CD8-positive, alpha-beta memory T cell (primary cell): Measurements from ENCODE around the gene ARHGAP26. TPM values are rescaled to one million over a fixed set of nuclear protein-coding genes. Genes with fewer than 3 reads are reported as not detected.

Experiments used
- CTCF ChIA-PET: fragments of 350-600 bp; sonication (Branson Sonifier 250); formaldehyde crosslinking; loops from one replicate; lab custom pipeline; 2021; ENCODE audit warnings: antibody characterized with exemption; lab: Charles Lee
- POLR2A ChIA-PET: fragments of 350-600 bp; sonication (Branson Sonifier 250); formaldehyde crosslinking; loops from one replicate; lab custom pipeline; 2021; ENCODE audit warnings: antibody characterized with exemption; lab: Charles Lee
- DNase-seq, 5 donors: peaks; one replicate each; pipeline versions ENCODE4 v3.0.0 to v3.0.0-alpha.2; 2020 to 2022; ENCODE audit warnings: mixed read lengths in 1 of 5
- H3K27ac ChIP-seq: one replicate; pipeline ENCODE4 v1.7.0; 2013; ENCODE audit warnings: low read depth, mild to moderate bottlenecking, low read length, moderate library complexity
- H3K27me3 ChIP-seq: 2 replicates; pipeline ENCODE4 v1.7.0; 2013; ENCODE audit warnings: low read length, mild to moderate bottlenecking; ENCODE audit not compliant: insufficient read depth, poor library complexity, severe bottlenecking
- H3K36me3 ChIP-seq: 2 replicates; pipeline ENCODE4 v1.7.0; 2013; ENCODE audit warnings: mild to moderate bottlenecking, low read length, moderate library complexity; ENCODE audit not compliant: insufficient read depth
- H3K4me1 ChIP-seq: 2 replicates; pipeline ENCODE4 v1.7.0; 2013; ENCODE audit warnings: mild to moderate bottlenecking, low read length, moderate library complexity; ENCODE audit not compliant: insufficient read depth
- H3K4me3 ChIP-seq: 2 replicates; pipeline ENCODE4 v1.7.0; 2013; ENCODE audit warnings: mild to moderate bottlenecking, low read length
- H3K9me3 ChIP-seq: 2 replicates; pipeline ENCODE4 v1.7.0; 2013; ENCODE audit warnings: mild to moderate bottlenecking, low read length
- H3K27ac Mint-ChIP-seq, 8 donors: one replicate each; pipeline ENCODE4 v1.8.0; 2020 to 2021; ENCODE audit warnings: mixed read lengths in 8 of 8, mild to moderate bottlenecking in 6 of 8, inconsistent platforms in 3 of 8, moderate library complexity in 3 of 8
- H3K27me3 Mint-ChIP-seq, 2 donors: one replicate each; pipeline ENCODE4 v1.8.0; 2020 to 2021; ENCODE audit warnings: mixed read lengths in 2 of 2, mild to moderate bottlenecking in 1 of 2, moderate library complexity in 1 of 2
- H3K36me3 Mint-ChIP-seq, 3 donors: one replicate each; pipeline ENCODE4 v1.8.0; 2020 to 2021; ENCODE audit warnings: mixed read lengths in 3 of 3, inconsistent platforms in 1 of 3, mild to moderate bottlenecking in 1 of 3
- H3K4me1 Mint-ChIP-seq, 3 donors: one replicate each; pipeline ENCODE4 v1.8.0; 2020 to 2021; ENCODE audit warnings: mixed read lengths in 3 of 3, inconsistent platforms in 1 of 3, mild to moderate bottlenecking in 1 of 3
- H3K4me3 Mint-ChIP-seq, 7 donors: one replicate each; pipeline ENCODE4 v1.8.0; 2020 to 2021; ENCODE audit warnings: mixed read lengths in 7 of 7, mild to moderate bottlenecking in 6 of 7, moderate library complexity in 4 of 7, inconsistent platforms in 2 of 7
- H3K9me3 Mint-ChIP-seq, 5 donors: one replicate each; pipeline ENCODE4 v1.8.0; 2020 to 2022; ENCODE audit warnings: mixed read lengths in 5 of 5, mild to moderate bottlenecking in 3 of 5, moderate library complexity in 2 of 5, inconsistent platforms in 1 of 5
- polyA plus RNA-seq: library from polyadenylated mRNA; unstranded; fragments of 300-500 nt; fragmentation: Illumina TruSeq; gene quantifications from one replicate; pipeline ENCODE4 v1.2.3, GENCODE V29; 2021
- total RNA-seq, 2 experiments: library from RNA; stranded (reverse); gene quantifications; one replicate each; pipeline ENCODE4 v1.2.3, GENCODE V29; 2021

Gene ARHGAP26
- total and polyA plus RNA-seq, 3 experiments from 2014 or later = 16.7 to 37.1 (median 19.7) TPM

DNA sequence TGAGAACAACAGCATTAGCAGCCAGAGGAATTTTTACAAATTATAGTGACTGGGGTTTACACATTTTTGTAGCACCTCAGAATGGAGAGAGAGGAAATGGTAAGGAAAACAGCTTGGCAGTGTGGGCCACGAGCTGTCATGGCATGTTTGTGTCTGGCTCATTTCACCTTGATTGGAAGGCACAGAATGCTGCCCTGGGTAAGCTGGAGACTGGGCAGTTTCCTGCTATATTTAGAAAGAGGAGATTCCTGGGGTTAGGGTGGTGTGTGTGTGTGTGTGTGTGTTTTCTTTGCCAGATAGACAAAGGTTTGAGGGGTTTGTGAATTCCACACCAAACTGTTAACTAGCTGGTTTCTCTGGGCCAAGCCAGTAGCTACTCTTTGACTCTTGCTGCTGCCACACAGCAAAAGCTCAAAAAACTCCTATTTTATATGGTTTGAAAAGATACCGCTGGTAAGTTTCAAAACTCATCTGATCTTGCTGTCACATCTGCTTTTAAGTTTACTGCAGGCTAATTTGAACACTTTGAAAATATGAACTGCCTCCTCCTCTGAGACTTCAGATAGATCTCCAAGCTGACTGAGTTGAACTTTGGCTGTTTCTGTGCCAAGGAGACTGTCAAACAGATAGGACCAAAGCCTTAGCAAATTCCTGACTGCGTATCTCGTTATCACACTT, 9.1 kb downstream of the ARHGAP26 start:
- H3K4me1 Mint-ChIP-seq = peaks cover 89 to 91% (median 91%) of the 10 kb centered on the region in 3 donors
- CTCF ChIA-PET = interaction anchor here (1.1 to 10.6 kb wide), 5 partner anchors 10 to 109 kb away, joined by 3 to 98 read pairs (median 10); partner anchors contain the start of gene ARHGAP26

DNA sequence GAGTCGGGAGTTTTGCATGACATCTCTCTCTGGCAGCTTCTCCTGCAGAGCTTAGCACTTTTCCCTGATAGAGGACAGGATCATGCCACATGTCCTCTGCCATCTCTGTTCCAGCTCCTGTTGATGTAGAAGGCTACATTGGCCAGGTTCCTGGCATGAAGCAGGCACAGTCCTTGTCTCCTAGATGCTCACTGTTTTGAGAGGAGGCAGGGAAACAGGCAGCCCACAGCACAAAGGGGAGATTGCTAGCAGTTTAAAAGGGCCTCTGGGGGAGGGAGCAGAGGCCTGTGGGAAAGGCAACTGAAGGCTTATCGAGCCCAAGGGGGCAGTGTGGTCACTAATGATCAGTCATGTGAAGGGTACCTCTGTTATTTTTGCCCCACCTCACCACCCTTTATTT, 10.7 kb downstream of the ARHGAP26 start:
- H3K27ac Mint-ChIP-seq = peak overlapping the region in 4 of 8 donors; percentile 12 to 75 (median 44)
- Histone ChIP-seq H3K9me3 (no peaks in the 10 kb centered on the region), H3K36me3 (no peaks in the 10 kb centered on the region), H3K4me1 (peaks cover 59% of the 10 kb centered on the region), H3K27ac (no peak overlapping the region), H3K27me3 (no peaks in the 10 kb centered on the region), H3K4me3 (no peak overlapping the region)
- no peak for DNase-seq
- no peaks in the 10 kb centered on the region for H3K36me3 Mint-ChIP-seq
- ChIA-PET POLR2A (interaction anchor here (1.7 kb wide), 1 partner anchor 9 kb away, joined by 9 read pairs; the partner anchor contains the start of gene ARHGAP26), CTCF (interaction anchor here (1.0 to 10.6 kb wide), 3 partner anchors 11 to 86 kb away, joined by 3 to 98 read pairs (median 10); partner anchors contain the start of gene ARHGAP26)
- no peaks in the 10 kb centered on the region for H3K9me3 Mint-ChIP-seq
- peaks cover 92 to 93% (median 92%) of the 10 kb centered on the region in 3 donors for H3K4me1 Mint-ChIP-seq
- H3K4me3 Mint-ChIP-seq = peak overlapping the region in 2 of 7 donors; percentile 10 to 15
- no peaks in the 10 kb centered on the region for H3K27me3 Mint-ChIP-seq

More for the DNA sequence above, 9.1 kb downstream of the ARHGAP26 start:
- Mint-ChIP-seq H3K4me3 (peak overlapping the region in 5 of 7 donors; percentile 6 to 31 (median 23)), H3K27me3 (no peaks in the 10 kb centered on the region), H3K27ac (peak overlapping the region; percentile 3 to 73 (median 65)), H3K9me3 (no peaks in the 10 kb centered on the region), H3K36me3 (no peaks in the 10 kb centered on the region)
- H3K4me1 ChIP-seq = peaks cover 48% of the 10 kb centered on the region
- H3K27me3 ChIP-seq = no peaks in the 10 kb centered on the region
- no peak for DNase-seq
- H3K27ac ChIP-seq = no peak overlapping the region
- H3K4me3 ChIP-seq = no peak overlapping the region
- H3K36me3 ChIP-seq = no peaks in the 10 kb centered on the region
- no peaks in the 10 kb centered on the region for H3K9me3 ChIP-seq
- POLR2A ChIA-PET = interaction anchor here (0.7 kb wide), 2 partner anchors 21 to 31 kb away, joined by 3 read pairs; no protein-coding TSS in a partner anchor

DNA sequence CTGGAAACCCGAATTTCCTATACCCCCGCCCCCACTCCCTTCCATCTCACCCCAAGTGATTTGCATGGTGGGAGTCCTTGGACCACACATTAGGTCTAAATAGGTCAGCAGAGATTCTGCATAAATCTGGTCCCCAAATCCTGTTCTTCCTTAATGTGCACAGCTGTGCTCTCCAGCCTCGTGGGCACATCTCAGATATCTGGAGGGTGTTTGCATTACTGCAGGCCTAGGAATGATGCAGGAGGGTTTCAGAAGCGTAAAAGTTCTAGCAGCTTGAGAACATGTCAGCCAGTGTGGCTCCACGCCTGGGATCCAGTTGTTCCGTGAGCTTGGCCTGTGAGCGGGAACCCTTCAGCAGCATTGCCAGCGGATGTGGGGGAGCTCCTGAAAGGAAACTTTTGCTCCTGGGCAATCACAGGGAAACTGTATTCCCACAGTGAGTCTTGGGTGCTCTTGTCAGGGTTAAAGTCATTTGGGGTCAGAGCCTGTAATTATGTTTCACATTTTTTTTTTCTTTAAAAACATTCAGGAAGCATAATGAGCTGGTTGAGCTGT, 12.9 kb downstream of the ARHGAP26 start:
- Mint-ChIP-seq H3K36me3 (peaks cover 0 to 3% (median 0%) of the 10 kb centered on the region in 3 donors), H3K27me3 (no peaks in the 10 kb centered on the region), H3K4me1 (peaks cover 89 to 93% (median 91%) of the 10 kb centered on the region in 3 donors), H3K27ac (peak overlapping the region; percentile 72 to 99 (median 93)), H3K4me3 (peak overlapping the region; percentile 66 to 93 (median 87)), H3K9me3 (no peaks in the 10 kb centered on the region)
- ChIA-PET POLR2A (interaction anchor here (1.4 to 3.1 kb wide), 3 partner anchors 13 to 18 kb away, joined by 4 to 15 read pairs (median 15); partner anchors contain the start of gene ARHGAP26), CTCF (interaction anchor here (0.8 to 10.6 kb wide), 11 partner anchors 13 to 105 kb away, joined by 3 to 98 read pairs (median 5); partner anchors contain the start of gene ARHGAP26)
- Histone ChIP-seq H3K9me3 (no peaks in the 10 kb centered on the region), H3K4me1 (peaks cover 76% of the 10 kb centered on the region), H3K27me3 (no peaks in the 10 kb centered on the region), H3K36me3 (no peaks in the 10 kb centered on the region), H3K27ac (no peak overlapping the region), H3K4me3 (no peak overlapping the region)
- DNase-seq = no peak

DNA sequence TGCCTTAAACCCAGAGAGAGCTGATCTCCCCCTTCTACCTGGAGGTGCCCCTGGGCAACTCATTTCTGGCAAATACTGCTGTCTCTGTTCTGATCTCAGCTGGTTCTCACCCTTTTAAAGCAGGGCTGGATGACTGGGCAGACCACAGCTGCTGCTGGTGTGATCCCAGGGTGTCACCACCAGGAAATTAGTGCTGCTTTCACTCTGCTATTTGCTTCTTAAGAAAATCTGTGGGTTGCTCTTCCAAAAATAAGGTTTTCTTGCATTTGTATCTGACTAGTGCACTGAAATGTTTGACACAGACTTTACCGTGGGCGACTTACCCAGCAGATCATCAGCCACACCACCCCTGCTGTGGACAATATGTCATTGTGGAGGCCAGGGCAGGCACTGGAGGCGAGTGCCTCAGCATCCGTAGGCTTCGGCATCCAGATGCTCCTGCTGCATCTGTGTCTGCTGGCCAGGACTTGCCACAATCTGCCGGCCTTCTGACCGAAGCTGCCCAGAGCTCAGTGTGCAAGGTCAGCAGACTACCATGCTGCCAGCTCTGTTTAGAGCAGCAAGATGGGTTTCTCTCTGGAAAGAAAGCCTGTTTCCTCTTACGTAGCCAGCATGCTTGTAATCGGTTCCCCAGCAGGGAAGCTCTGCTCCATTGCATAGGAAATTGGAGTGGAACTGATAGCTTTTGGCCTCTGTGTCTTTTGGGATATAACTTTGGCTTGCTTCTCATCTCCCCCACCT, 13.6 kb downstream of the ARHGAP26 start:
- H3K4me3 ChIP-seq = peak overlapping the region; percentile 42

DNA sequence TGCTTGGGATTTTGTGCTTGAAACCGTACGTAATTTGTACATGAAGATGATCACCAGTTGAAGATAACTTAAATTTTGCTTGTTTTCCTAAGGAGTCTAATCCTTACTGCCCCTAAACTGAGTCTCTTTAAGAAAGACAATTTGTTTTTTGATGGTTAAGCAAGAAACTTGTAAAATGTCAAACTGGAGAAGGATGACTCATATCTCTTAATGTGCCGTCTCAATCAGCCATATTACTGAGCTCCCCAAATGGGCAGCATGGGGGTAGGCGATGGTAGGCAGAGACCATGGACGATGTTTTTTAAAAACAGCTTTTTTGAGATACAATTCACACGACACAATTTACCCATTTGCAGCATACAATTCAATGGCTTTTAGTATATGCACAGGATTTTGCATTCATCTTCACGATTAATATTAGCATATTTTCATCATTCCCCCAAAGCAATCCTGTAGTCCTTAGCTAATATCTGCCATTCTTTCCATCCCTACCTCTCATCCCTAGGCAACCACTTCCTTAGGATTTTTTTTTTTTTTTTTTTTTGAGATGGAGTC, 14.3 kb downstream of the ARHGAP26 start:
- peak overlapping the region; percentile 66 to 93 (median 87) for H3K4me3 Mint-ChIP-seq
- H3K27ac Mint-ChIP-seq = peak overlapping the region; percentile 72 to 99 (median 93)

More for the DNA sequence above, 13.6 kb downstream of the ARHGAP26 start:
- H3K27ac Mint-ChIP-seq = peak overlapping the region; percentile 72 to 99 (median 93)
- Histone ChIP-seq H3K9me3 (no peaks in the 10 kb centered on the region), H3K36me3 (no peaks in the 10 kb centered on the region), H3K27ac (peak overlapping the region; percentile 38), H3K27me3 (no peaks in the 10 kb centered on the region), H3K4me1 (peaks cover 76% of the 10 kb centered on the region)
- H3K4me1 Mint-ChIP-seq = peaks cover 89 to 93% (median 91%) of the 10 kb centered on the region in 3 donors
- no peaks in the 10 kb centered on the region for H3K9me3 Mint-ChIP-seq
- peak in 4 of 5 donors; percentile 33 to 76 (median 49) for DNase-seq
- H3K4me3 Mint-ChIP-seq = peak overlapping the region; percentile 66 to 93 (median 87)
- peaks cover 0 to 3% (median 0%) of the 10 kb centered on the region in 3 donors for H3K36me3 Mint-ChIP-seq
- ChIA-PET CTCF (interaction anchor here (0.7 to 10.6 kb wide), 12 partner anchors 14 to 105 kb away, joined by 3 to 98 read pairs (median 4); partner anchors contain the start of gene ARHGAP26), POLR2A (interaction anchor here (1.4 to 3.1 kb wide), 3 partner anchors 13 to 17 kb away, joined by 4 to 15 read pairs (median 15); partner anchors contain the start of gene ARHGAP26)
- H3K27me3 Mint-ChIP-seq = no peaks in the 10 kb centered on the region

DNA sequence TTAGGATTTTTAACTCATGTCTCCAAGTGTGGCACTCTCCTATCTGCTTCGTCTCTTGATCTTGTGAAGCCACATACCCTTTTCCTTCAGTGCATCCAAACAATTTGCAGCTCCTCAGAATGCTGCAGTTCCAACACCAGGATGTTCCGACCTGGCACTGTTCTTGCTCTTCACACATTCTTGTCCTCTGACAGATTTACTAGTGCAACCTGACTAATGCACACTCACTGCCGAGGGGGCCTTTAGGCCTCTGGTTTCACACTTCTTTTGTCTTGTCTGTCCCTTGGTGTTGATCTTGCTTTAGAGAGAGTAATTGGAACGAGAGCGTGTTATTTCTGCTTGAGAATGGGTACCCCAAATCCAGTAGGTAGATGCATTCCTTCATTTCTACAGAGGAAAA, 15.0 kb downstream of the ARHGAP26 start:
- ChIA-PET POLR2A (interaction anchor here (0.6 to 3.1 kb wide), 5 partner anchors 13 to 75 kb away, joined by 3 to 40 read pairs (median 15); partner anchors contain the start of gene ARHGAP26), CTCF (interaction anchor here (1.7 to 10.6 kb wide), 5 partner anchors 13 to 72 kb away, joined by 6 to 98 read pairs (median 8); partner anchors contain the start of gene ARHGAP26)
- no peak overlapping the region for H3K4me3 ChIP-seq
- H3K36me3 ChIP-seq = no peaks in the 10 kb centered on the region
- Mint-ChIP-seq H3K9me3 (no peaks in the 10 kb centered on the region), H3K27ac (peak overlapping the region; percentile 72 to 99 (median 92)), H3K4me1 (peaks cover 89 to 93% (median 91%) of the 10 kb centered on the region in 3 donors), H3K4me3 (peak overlapping the region; percentile 20 to 93 (median 69)), H3K36me3 (peaks cover 0 to 5% (median 2%) of the 10 kb centered on the region in 3 donors), H3K27me3 (no peaks in the 10 kb centered on the region)
- DNase-seq = no peak
- peaks cover 67% of the 10 kb centered on the region for H3K4me1 ChIP-seq
- no peaks in the 10 kb centered on the region for H3K9me3 ChIP-seq
- peak overlapping the region; percentile 3 for H3K27ac ChIP-seq
- no peaks in the 10 kb centered on the region for H3K27me3 ChIP-seq

More for the DNA sequence above, 14.3 kb downstream of the ARHGAP26 start:
- H3K27me3 ChIP-seq = no peaks in the 10 kb centered on the region
- DNase-seq = no peak
- ChIA-PET POLR2A (interaction anchor here (3.0 to 3.1 kb wide), 2 partner anchors 13 to 14 kb away, joined by 15 to 28 read pairs; partner anchors contain the start of gene ARHGAP26), CTCF (interaction anchor here (0.7 to 10.6 kb wide), 7 partner anchors 13 to 71 kb away, joined by 3 to 98 read pairs (median 10); partner anchors contain the start of gene ARHGAP26)
- Mint-ChIP-seq H3K36me3 (peaks cover 0 to 3% (median 0%) of the 10 kb centered on the region in 3 donors), H3K27me3 (no peaks in the 10 kb centered on the region), H3K9me3 (no peaks in the 10 kb centered on the region), H3K4me1 (peaks cover 89 to 93% (median 91%) of the 10 kb centered on the region in 3 donors)
- peaks cover 69% of the 10 kb centered on the region for H3K4me1 ChIP-seq
- H3K4me3 ChIP-seq = peak overlapping the region; percentile 42
- H3K9me3 ChIP-seq = no peaks in the 10 kb centered on the region
- no peaks in the 10 kb centered on the region for H3K36me3 ChIP-seq
- H3K27ac ChIP-seq = peak overlapping the region; percentile 38

DNA sequence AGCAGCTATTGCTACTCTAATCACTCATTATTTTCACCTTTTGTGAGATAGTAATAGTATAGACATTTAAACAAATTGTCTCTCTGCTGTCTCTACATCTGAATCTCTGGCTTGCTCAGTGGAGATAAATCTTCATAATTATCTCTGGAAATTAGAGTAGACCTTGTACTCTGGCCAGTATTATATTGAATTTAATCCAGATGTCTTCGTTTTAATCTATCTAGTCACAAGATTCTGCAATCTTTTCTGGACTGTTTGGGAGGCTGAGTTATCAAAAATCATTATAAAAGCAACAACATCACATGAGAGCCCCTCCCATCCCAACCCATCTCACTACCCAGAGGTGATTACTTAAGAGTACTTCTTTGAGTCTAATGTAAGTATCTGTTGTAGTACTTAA, 19.0 kb downstream of the ARHGAP26 start:
- POLR2A ChIA-PET = no interaction called here
- peaks cover 36% of the 10 kb centered on the region for H3K4me1 ChIP-seq

More for the DNA sequence above, 19.0 kb downstream of the ARHGAP26 start:
- H3K4me3 Mint-ChIP-seq = no peak overlapping the region
- H3K27me3 Mint-ChIP-seq = no peaks in the 10 kb centered on the region
- H3K36me3 Mint-ChIP-seq = peaks cover 0 to 13% (median 11%) of the 10 kb centered on the region in 3 donors
- peaks cover 85 to 96% (median 85%) of the 10 kb centered on the region in 3 donors for H3K4me1 Mint-ChIP-seq
- H3K27ac Mint-ChIP-seq = peak overlapping the region in 7 of 8 donors; percentile 17 to 94 (median 77)
- no peaks in the 10 kb centered on the region for H3K9me3 Mint-ChIP-seq
- Histone ChIP-seq H3K4me3 (no peak overlapping the region), H3K36me3 (no peaks in the 10 kb centered on the region), H3K27me3 (no peaks in the 10 kb centered on the region), H3K27ac (no peak overlapping the region), H3K9me3 (no peaks in the 10 kb centered on the region)
- CTCF ChIA-PET = no interaction called here
- no peak for DNase-seq
